HuH-7.5 (cell line): ENCODE results near the gene ZC3H13.

Experiments used
- DNase-seq: peaks from one replicate; pipeline ENCODE4 v3.0.0; 2011; ENCODE audit warnings: low spot score

Gene ZC3H13

GRCh38 chr13:46059405-46059804, 6.9 kb upstream of the ZC3H13 start:
- no peak for DNase-seq

DNA sequence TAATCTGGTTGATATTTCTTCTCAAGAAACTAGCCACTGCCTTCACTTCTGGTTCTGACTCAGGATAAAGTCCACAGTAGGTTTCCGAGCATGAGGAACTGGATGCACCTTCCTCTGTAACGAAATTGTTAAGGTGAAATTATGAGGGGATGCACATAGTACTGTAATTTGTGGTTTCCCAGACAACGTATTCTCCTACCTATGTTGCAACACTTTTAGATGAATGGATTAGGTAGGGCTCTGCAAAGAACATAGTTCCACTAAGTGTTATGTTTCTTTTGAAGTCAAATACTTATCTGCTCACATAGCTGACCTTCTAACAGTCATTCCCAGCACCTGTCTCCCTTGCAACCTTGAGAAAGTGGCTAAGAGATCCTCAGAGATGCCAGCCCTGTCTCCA, 5.7 kb upstream of the ZC3H13 start:
- no peak for DNase-seq

GRCh38 chr13:46057256-46058015, 4.9 kb upstream of the ZC3H13 start:
- no peak for DNase-seq

- no peak for DNase-seq
These were observed 841 bp upstream of the ZC3H13 start for GRCh38 chr13:46053162-46054012.

- no peak for DNase-seq
These were observed 603 bp downstream of the ZC3H13 start for GRCh38 chr13:46051968-46052318.

- no peak for DNase-seq
These were observed 1.8 kb downstream of the ZC3H13 start for GRCh38 chr13:46050771-46051170.

GRCh38 chr13:46045424-46045823, 7.1 kb downstream of the ZC3H13 start:
- DNase-seq: no peak

DNA sequence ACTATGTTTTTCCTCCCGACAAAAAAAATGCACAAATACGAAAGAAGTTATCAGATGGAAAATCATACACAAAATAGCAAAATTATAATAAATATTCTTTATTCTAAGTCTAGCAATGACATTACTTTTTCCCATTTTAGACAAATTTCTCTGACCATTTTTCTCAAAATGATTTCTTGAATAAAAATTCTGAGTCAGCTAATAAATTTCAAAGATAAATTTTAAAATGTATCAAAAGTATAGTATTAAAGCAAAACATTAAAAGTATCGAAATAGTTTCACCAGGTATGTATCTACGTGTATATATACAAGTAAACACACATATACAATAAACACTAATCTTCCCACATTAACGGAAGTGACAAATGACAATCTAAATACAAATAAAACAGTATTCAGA, 8.9 kb downstream of the ZC3H13 start:
- no peak for DNase-seq

GRCh38 chr13:46041419-46041839, 11.1 kb downstream of the ZC3H13 start:
- DNase-seq: no peak

GRCh38 chr13:46040763-46041162, 11.8 kb downstream of the ZC3H13 start:
- DNase-seq: no peak

DNA sequence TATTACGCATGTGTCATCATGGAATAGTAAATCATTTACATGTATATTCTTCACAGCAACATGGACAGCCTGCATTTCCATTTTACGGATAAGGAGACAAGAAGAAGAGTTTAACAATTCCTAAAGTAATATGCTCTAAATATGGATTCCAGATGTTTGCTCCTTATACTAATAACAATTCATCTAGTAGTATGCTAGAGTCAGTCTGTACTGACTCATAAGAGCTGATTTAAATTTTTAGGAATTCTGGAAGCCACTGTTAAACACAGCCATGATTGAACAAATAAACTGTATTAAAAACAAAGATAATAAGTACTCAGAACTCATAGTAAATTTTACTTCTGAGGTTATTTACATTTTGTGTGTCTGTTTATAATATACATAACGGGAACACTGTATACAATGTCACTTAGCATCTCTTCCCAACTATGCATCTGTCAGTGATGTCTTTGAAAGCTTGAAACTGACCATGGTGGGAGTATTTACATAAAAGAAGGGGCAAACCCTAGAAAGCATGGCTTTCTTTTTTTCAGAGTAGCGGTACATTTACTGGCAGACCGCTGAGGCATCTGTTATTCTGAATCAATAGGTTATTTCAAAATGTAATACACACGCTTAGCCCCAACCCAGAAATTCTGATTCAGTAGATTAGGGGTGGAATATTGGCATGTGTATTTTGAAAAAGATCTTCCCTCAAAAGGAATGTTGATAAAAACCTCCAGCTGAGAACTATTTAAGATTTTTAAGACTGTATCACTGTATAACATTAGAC, 12.9 kb downstream of the ZC3H13 start:
- no peak for DNase-seq

DNA sequence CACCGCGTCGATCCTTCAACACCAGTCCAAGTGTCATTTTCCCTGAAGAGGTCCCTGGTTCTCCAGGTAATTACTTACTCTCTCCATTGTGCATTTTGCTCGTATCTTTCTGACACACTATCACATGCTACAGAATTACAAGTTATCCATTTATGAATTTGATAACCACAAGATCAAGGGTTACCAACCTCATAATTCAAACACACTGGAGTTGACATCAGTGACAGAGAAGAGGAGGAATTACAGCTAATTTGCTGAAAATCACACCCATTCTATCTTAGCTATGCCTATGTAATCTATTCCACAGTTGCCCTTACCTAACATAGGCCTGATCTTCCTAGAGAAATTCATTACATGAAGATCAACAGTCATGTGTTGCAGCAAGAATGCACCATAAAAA, 14.2 kb downstream of the ZC3H13 start:
- DNase-seq: no peak

DNA sequence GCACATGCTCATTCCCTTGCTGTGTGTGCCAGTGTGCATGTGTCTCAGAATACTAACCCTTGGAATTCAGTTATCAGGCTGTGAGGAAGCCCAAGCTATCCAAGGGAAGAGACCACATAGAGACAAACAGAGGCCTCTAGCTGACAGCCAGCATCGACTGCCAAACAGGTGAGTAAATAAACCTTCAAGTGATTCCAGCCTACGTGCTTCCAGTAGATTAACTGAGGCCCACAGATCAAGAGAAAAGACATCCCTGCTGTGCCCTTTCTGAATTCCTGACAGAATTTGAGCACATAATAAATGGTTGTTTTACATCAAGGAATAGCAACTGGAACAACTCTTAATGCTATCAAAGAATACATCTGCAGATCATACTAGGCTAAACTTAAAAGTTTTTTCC, 17.5 kb downstream of the ZC3H13 start:
- no peak for DNase-seq

GRCh38 chr13:46032341-46032740, 20.2 kb downstream of the ZC3H13 start:
- no peak for DNase-seq

DNA sequence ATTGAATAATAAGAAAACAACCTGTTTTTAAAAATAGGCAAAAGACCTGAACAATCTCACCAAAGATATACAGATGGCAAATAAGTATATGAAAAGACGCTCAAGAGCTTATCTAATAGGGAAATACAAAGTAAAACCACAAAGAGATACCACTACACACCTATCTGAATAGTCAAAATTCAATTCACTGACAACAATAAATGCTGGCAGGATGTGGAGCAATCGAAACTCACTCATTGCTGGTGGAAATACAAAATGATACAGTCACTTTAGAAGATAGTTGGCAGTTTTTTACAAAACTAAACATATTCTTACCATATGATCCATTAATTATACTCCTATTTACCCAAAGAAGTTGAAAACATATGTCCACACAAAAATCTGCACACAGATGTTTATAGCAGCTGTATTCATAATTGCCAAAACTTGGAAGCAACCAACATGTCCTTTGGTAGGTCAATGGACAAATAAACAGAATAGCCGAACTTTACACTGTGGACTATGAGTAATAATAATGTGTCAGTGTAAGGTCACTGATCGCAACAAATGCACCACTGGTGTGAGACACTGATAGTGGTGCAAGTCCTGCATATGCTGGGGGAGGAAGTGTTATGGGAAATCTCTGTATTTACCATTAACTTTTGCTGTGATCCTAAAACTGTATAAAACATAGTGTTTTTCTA, 20.8 kb downstream of the ZC3H13 start:
- no peak for DNase-seq

DNA sequence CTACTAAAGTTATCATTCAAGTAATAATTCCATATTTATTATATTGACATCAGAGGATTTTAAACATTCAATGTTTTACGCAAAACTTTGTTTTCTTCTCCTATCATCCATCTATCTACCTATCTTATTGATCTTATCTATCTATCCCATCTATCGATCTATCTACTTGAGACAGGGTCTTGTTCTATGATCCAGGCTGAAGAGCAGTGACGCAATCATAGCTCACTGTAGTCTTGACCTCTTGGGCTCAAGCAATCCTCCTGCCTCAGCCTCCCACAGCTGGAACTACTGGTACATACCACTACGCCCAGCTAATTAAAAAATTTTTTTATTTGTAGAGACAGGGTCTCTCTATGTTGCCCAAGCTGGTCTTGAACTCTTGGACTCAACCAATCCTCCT, 27.4 kb downstream of the ZC3H13 start:
- DNase-seq: no peak

GRCh38 chr13:46022481-46022880, 30.1 kb downstream of the ZC3H13 start:
- no peak for DNase-seq

DNA sequence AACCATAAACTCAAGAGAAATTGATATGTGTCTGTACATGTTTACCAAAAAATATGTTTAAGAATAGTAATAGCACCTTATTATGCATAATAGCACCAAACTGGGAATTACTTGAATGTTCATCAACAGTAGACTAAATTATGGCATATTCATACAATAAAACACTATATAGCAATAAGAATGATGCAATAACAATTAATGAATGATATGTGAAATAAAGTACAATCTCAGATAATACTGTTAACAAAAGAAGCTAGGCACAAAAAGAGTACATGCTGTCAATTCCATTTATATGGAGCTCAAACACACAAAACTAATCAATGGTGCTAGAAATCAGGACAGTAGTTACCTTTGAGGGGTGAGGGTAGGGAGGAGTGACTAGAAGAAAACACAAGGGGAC, 36.3 kb downstream of the ZC3H13 start:
- no peak for DNase-seq

DNA sequence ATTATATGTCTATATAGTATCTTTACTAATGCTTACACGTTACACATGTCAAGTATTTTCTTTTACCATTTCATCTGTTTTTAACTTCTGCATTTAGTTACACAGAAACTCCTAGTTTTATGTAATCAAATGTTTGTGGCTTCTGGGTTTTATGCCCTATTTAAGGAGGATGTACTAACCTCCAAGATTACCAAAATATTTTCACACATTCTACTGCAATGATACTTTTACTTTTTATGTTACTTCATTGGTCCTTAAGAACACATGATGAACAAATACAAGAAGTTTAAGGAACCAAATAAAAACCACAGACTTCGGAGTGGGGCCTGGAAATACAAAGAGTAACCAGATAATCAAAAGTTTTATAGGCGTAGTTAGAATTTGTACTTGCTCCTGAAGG, 37.2 kb downstream of the ZC3H13 start:
- DNase-seq: no peak

GRCh38 chr13:46012404-46012803, 40.1 kb downstream of the ZC3H13 start:
- no peak for DNase-seq

DNA sequence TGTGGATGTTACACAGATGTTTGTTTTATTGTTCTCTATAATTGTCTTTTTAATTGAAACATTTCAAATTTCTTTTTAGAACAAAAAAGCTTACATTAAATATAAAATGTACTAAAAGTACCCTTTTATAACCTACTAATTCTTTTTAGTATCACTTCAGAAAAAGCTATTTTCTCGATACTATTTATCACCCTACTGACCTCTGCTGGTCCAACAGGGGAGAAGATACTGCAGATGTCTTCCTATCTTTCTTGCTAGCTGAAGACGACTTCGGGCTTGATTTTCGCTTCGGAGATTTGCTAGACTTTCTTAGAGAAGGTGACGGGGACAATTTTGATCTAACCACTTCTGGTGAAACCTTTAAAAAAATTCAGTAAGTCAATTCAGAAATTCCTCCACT, 42.4 kb downstream of the ZC3H13 start:
- no peak for DNase-seq

DNA sequence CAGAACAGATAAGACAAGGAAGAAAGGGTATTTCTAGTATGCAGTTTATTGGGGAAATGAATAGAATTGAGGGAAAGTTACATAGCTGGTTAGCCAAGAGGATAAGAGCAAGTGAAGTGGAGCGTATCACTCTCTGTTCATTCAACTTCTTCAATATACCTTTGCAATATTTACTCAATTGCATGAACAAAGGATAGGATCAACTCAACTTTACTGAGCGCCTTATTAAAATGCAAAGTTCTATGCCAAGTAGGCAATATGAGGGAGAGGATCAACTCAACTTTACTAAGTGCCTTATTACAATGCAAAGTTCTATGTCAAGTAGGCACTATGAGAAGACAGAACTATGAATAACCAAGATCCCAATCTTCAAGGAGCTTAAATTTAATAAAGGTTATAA, 43.9 kb downstream of the ZC3H13 start:
- no peak for DNase-seq
